ENCODE results near the gene NDC80. TPM values are rescaled to one million over a fixed set of nuclear protein-coding genes. Genes with fewer than 3 reads are reported as not detected.
"Not testable (repeated sequence)": the region's sequence is repeated elsewhere in the genome, so short reads cannot be mapped to it uniquely, and the experiment has no call there.

Gene NDC80
- total and polyA plus RNA-seq, 4 experiments from 2014 or later: 2.1 to 6.4 (median 5.0) TPM

- Histone ChIP-seq H3K36me3 (ENCODE audit: insufficient read depth, low read length) (no peaks in the 10 kb centered on the region), H3K27me3 (ENCODE audit: insufficient read depth, low read length) (no peaks in the 10 kb centered on the region), H3K4me1 (ENCODE audit: insufficient read depth, low read length) (peaks cover 33% of the 10 kb centered on the region), H3K4me3 (ENCODE audit: low read length in 2 of 2) (peak overlapping the region; percentile 66 to 98), H3K9me3 (ENCODE audit: control insufficient read depth in 1 of 2, low read length in 2 of 2) (no peaks in the 10 kb centered on the region), H3K27ac (ENCODE audit: low read depth, low read length) (peak overlapping the region; percentile 99)
- no peaks in the 10 kb centered on the region for H3K9me3 Mint-ChIP-seq
- peak overlapping the region; percentile 90 to 99 (median 96) for H3K27ac Mint-ChIP-seq
- ChIA-PET POLR2A (ENCODE audit: partially characterized antibody) (interaction anchor here (0.6 to 6.3 kb wide), 40 partner anchors 9 to 605 kb away, joined by 3 to 698 read pairs (median 6); partner anchors contain the start of genes METTL4, MYL12A, MYL12B and NDC80), CTCF (ENCODE audit: partially characterized antibody) (interaction anchor here (0.5 to 5.5 kb wide), 17 partner anchors 12 to 329 kb away, joined by 3 to 75 read pairs (median 5); partner anchors contain the start of genes METTL4 and NDC80)
- H3K4me1 Mint-ChIP-seq: peaks cover 21 to 46% (median 33%) of the 10 kb centered on the region in 4 donors
- peak overlapping the region; percentile 89 to 99 (median 98) for H3K4me3 Mint-ChIP-seq
- H3K36me3 Mint-ChIP-seq: peaks cover 12 to 36% of the 10 kb centered on the region in 2 donors
- H3K27me3 Mint-ChIP-seq: no peaks in the 10 kb centered on the region
- intact Hi-C loops (cut with micrococcal nuclease): loop anchor here (5.0 to 10.0 kb wide), 3 partner anchors 69 to 788 kb away; no protein-coding TSS in a partner anchor
- DNase-seq: peak; percentile 57 to 77 (median 74)
These were observed 85.1 kb downstream of the NDC80 start for GRCh38 chr18:2656237-2656980.

GRCh38 chr18:2656981-2657512, 85.7 kb downstream of the NDC80 start:
- Histone ChIP-seq H3K27me3 (ENCODE audit: insufficient read depth, low read length) (no peaks in the 10 kb centered on the region), H3K27ac (ENCODE audit: low read depth, low read length) (peak overlapping the region; percentile 99), H3K4me3 (ENCODE audit: low read length in 2 of 2) (peak overlapping the region; percentile 66 to 98), H3K4me1 (ENCODE audit: insufficient read depth, low read length) (peaks cover 35% of the 10 kb centered on the region), H3K36me3 (ENCODE audit: insufficient read depth, low read length) (no peaks in the 10 kb centered on the region), H3K9me3 (ENCODE audit: control insufficient read depth in 1 of 2, low read length in 2 of 2) (no peaks in the 10 kb centered on the region)
- DNase-seq: no peak
- H3K4me3 Mint-ChIP-seq: peak overlapping the region; percentile 89 to 99 (median 98)
- CTCF ChIA-PET (ENCODE audit: partially characterized antibody): interaction anchor here (0.5 to 5.5 kb wide), 14 partner anchors 11 to 115 kb away, joined by 3 to 75 read pairs (median 4); partner anchors contain the start of genes METTL4 and NDC80
- H3K4me1 Mint-ChIP-seq: peaks cover 24 to 49% (median 36%) of the 10 kb centered on the region in 4 donors
- intact Hi-C loops (cut with micrococcal nuclease): loop anchor here (5.0 to 10.0 kb wide), 3 partner anchors 70 to 788 kb away; no protein-coding TSS in a partner anchor
- POLR2A ChIA-PET (ENCODE audit: partially characterized antibody): interaction anchor here (0.6 to 6.3 kb wide), 25 partner anchors 9 to 605 kb away, joined by 3 to 698 read pairs (median 10); partner anchors contain the start of genes METTL4, MYL12A, MYL12B and NDC80
- no peaks in the 10 kb centered on the region for H3K27me3 Mint-ChIP-seq
- peak overlapping the region; percentile 88 to 99 (median 96) for H3K27ac Mint-ChIP-seq
- H3K36me3 Mint-ChIP-seq: peaks cover 15 to 38% of the 10 kb centered on the region in 2 donors
- no peaks in the 10 kb centered on the region for H3K9me3 Mint-ChIP-seq

DNA sequence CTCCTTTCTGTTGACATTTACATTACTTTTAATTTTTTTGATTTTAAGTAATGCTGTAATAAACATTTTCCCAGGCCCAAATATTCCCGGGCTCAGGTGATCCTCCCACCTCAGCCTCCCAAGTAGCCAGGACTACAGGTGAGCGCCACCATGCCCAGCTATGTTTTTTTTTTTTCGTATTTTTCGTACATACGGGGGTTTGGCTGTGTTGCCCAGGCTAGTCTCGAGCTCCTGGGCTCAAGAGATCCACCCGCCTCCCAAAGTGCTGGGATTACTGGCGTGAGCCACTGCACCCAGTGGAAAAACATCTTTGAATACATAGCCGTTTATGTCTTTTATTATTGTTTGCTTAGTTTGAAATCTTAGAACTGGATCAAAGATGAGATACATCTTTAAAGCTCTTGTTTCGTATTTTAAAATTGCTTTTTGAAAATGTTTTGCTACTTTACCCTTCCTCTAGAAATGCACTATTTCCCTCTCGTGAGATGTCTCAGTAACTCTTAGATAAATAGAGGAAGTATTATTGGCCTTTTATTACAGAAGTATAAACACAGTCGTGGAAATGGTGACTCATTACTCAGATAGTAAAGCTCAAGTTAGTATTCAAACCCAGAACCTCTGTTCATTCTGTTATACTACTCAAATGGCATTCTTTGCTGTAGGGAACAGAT, 86.6 kb downstream of the NDC80 start:
- Histone ChIP-seq H3K27me3 (ENCODE audit: insufficient read depth, low read length) (no peaks in the 10 kb centered on the region), H3K36me3 (ENCODE audit: insufficient read depth, low read length) (no peaks in the 10 kb centered on the region), H3K9me3 (ENCODE audit: control insufficient read depth in 1 of 2, low read length in 2 of 2) (no peaks in the 10 kb centered on the region), H3K27ac (ENCODE audit: low read depth, low read length) (peak overlapping the region; percentile 99), H3K4me1 (ENCODE audit: insufficient read depth, low read length) (peaks cover 44% of the 10 kb centered on the region), H3K4me3 (ENCODE audit: low read length in 2 of 2) (peak overlapping the region; percentile 66 to 98)
- no peaks in the 10 kb centered on the region for H3K27me3 Mint-ChIP-seq
- ChIA-PET CTCF (ENCODE audit: partially characterized antibody) (interaction anchor here (0.7 to 5.5 kb wide), 9 partner anchors 17 to 111 kb away, joined by 3 to 75 read pairs (median 6); partner anchors contain the start of genes METTL4 and NDC80), POLR2A (ENCODE audit: partially characterized antibody) (interaction anchor here (1.0 to 6.3 kb wide), 11 partner anchors 11 to 603 kb away, joined by 3 to 698 read pairs (median 24); partner anchors contain the start of genes METTL4 and NDC80)
- peaks cover 20 to 42% of the 10 kb centered on the region in 2 donors for H3K36me3 Mint-ChIP-seq
- H3K4me1 Mint-ChIP-seq: peaks cover 28 to 58% (median 42%) of the 10 kb centered on the region in 4 donors
- peak overlapping the region; percentile 89 to 96 (median 92) for H3K27ac Mint-ChIP-seq
- H3K9me3 Mint-ChIP-seq: peaks cover 0 to 2% (median 0%) of the 10 kb centered on the region in 8 donors
- H3K4me3 Mint-ChIP-seq: peak overlapping the region; percentile 89 to 99 (median 96)
- intact Hi-C loops (cut with micrococcal nuclease): loop anchor here (5.0 to 10.0 kb wide), 3 partner anchors 71 to 787 kb away; no protein-coding TSS in a partner anchor
- DNase-seq: peak in 1 of 5 donors; percentile 24

DNA sequence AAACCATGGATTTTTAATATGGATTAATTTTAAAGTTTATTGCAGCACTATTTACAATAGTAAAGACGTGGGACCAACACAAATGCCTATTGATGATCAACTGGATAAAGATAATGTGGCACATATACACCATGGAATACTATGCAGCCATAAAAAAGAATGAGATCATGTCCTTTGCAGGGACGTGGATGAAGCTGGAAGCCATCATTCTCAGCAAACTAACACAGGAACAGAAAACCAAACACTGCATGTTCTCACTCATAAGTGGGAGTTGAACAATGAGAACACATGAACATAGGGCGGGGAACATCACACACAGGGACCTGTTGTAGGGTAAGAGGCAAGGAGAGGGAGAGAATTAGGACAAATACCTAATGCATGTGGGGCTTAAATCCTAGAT, 89.5 kb downstream of the NDC80 start:
- Mint-ChIP-seq H3K4me3 (peak overlapping the region in 7 of 8 donors; percentile 16 to 73 (median 50)), H3K4me1 (peaks cover 42 to 75% (median 57%) of the 10 kb centered on the region in 4 donors), H3K27ac (peak overlapping the region in 4 of 7 donors; percentile 77 to 87 (median 78)), H3K36me3 (peaks cover 34 to 54% of the 10 kb centered on the region in 2 donors)
- POLR2A ChIA-PET (ENCODE audit: partially characterized antibody): interaction anchor here (1.9 to 6.3 kb wide), 3 partner anchors 13 to 87 kb away, joined by 5 to 698 read pairs (median 261); partner anchors contain the start of genes METTL4 and NDC80
- CTCF ChIA-PET (ENCODE audit: partially characterized antibody); DNase-seq; H3K4me3 ChIP-seq (ENCODE audit: low read length in 2 of 2); H3K27me3 ChIP-seq (ENCODE audit: insufficient read depth, low read length); H3K9me3 ChIP-seq (ENCODE audit: control insufficient read depth in 1 of 2, low read length in 2 of 2); intact Hi-C loops (cut with micrococcal nuclease); H3K9me3 Mint-ChIP-seq; H3K36me3 ChIP-seq (ENCODE audit: insufficient read depth, low read length); H3K27me3 Mint-ChIP-seq; H3K27ac ChIP-seq (ENCODE audit: low read depth, low read length): not testable (repeated sequence)
- peaks cover 63% of the 10 kb centered on the region for H3K4me1 ChIP-seq (ENCODE audit: insufficient read depth, low read length)

GRCh38 chr18:2662288-2662687, 90.9 kb downstream of the NDC80 start:
- H3K9me3 Mint-ChIP-seq; H3K27me3 ChIP-seq (ENCODE audit: insufficient read depth, low read length); H3K27ac ChIP-seq (ENCODE audit: low read depth, low read length); H3K27me3 Mint-ChIP-seq; DNase-seq; intact Hi-C loops (cut with micrococcal nuclease); H3K9me3 ChIP-seq (ENCODE audit: control insufficient read depth in 1 of 2, low read length in 2 of 2); H3K4me3 ChIP-seq (ENCODE audit: low read length in 2 of 2): not testable (repeated sequence)
- Histone ChIP-seq H3K36me3 (ENCODE audit: insufficient read depth, low read length) (peaks cover 19% of the 10 kb centered on the region), H3K4me1 (ENCODE audit: insufficient read depth, low read length) (peaks cover 74% of the 10 kb centered on the region)
- Mint-ChIP-seq H3K36me3 (peaks cover 43 to 56% of the 10 kb centered on the region in 2 donors), H3K27ac (peak overlapping the region in 1 of 7 donors; percentile 76), H3K4me1 (peaks cover 48 to 79% (median 64%) of the 10 kb centered on the region in 4 donors), H3K4me3 (peak overlapping the region in 5 of 8 donors; percentile 17 to 81 (median 42))
- ChIA-PET CTCF (ENCODE audit: partially characterized antibody) (interaction anchor here (0.7 kb wide), 1 partner anchor 104 kb away, joined by 3 read pairs; no protein-coding TSS in a partner anchor), POLR2A (ENCODE audit: partially characterized antibody) (interaction anchor here (0.7 to 1.2 kb wide), 2 partner anchors 26 to 56 kb away, joined by 3 to 6 read pairs; no protein-coding TSS in a partner anchor)

GRCh38 chr18:2662990-2663389, 91.6 kb downstream of the NDC80 start:
- intact Hi-C loops (cut with micrococcal nuclease): no loop called here
- peaks cover 49 to 78% (median 65%) of the 10 kb centered on the region in 4 donors for H3K4me1 Mint-ChIP-seq

More at GRCh38 chr18:2662990-2663389, 91.6 kb downstream of the NDC80 start:
- peaks cover 47 to 53% of the 10 kb centered on the region in 2 donors for H3K36me3 Mint-ChIP-seq
- Histone ChIP-seq H3K9me3 (ENCODE audit: control insufficient read depth in 1 of 2, low read length in 2 of 2) (no peaks in the 10 kb centered on the region), H3K4me1 (ENCODE audit: insufficient read depth, low read length) (peaks cover 74% of the 10 kb centered on the region), H3K27me3 (ENCODE audit: insufficient read depth, low read length) (no peaks in the 10 kb centered on the region), H3K36me3 (ENCODE audit: insufficient read depth, low read length) (peaks cover 22% of the 10 kb centered on the region), H3K4me3 (ENCODE audit: low read length in 2 of 2) (no peak overlapping the region), H3K27ac (ENCODE audit: low read depth, low read length) (no peak overlapping the region)
- DNase-seq: no peak
- CTCF ChIA-PET (ENCODE audit: partially characterized antibody): no interaction called here
- peaks cover 0 to 2% (median 0%) of the 10 kb centered on the region in 8 donors for H3K9me3 Mint-ChIP-seq
- POLR2A ChIA-PET (ENCODE audit: partially characterized antibody): interaction anchor here (0.7 to 1.2 kb wide), 2 partner anchors 27 to 57 kb away, joined by 3 to 6 read pairs; no protein-coding TSS in a partner anchor
- H3K4me3 Mint-ChIP-seq: peak overlapping the region; percentile 57 to 83 (median 72)
- no peaks in the 10 kb centered on the region for H3K27me3 Mint-ChIP-seq
- H3K27ac Mint-ChIP-seq: peak overlapping the region in 5 of 7 donors; percentile 53 to 90 (median 83)

All from CD4-positive, alpha-beta memory T cell (primary cell).